Mesothelial cell of epicardium (in vitro differentiated cells): Measurements from ENCODE around the gene ABLIM3. TPM values are rescaled to one million over a fixed set of nuclear protein-coding genes. Genes with fewer than 3 reads are reported as not detected.

Source experiments
- DNase-seq, 2 experiments: peaks; one replicate each; pipeline ENCODE4 v3.0.0; 2021; ENCODE audit warnings: low spot score in 2 of 2; ENCODE audit not compliant: unreplicated experiment in 2 of 2
- H3K27ac Mint-ChIP-seq: 2 replicates; pipeline ENCODE4 v1.8.0; 2021; ENCODE audit warnings: mixed read lengths
- H3K27me3 Mint-ChIP-seq: 2 replicates; pipeline ENCODE4 v1.8.0; 2021; ENCODE audit warnings: low read depth, mixed read lengths
- H3K36me3 Mint-ChIP-seq: 2 replicates; pipeline ENCODE4 v1.8.0; 2021; ENCODE audit warnings: mixed read lengths
- H3K4me1 Mint-ChIP-seq: 2 replicates; pipeline ENCODE4 v1.8.0; 2021; ENCODE audit warnings: mixed read lengths
- H3K4me3 Mint-ChIP-seq: 2 replicates; pipeline ENCODE4 v1.8.0; 2021; ENCODE audit warnings: mild to moderate bottlenecking, moderate library complexity, mixed read lengths
- H3K9me3 Mint-ChIP-seq: 2 replicates; pipeline ENCODE4 v1.8.0; 2021; ENCODE audit warnings: mixed read lengths
- total RNA-seq: library from RNA; stranded (reverse); gene quantifications from 3 replicates; pipeline ENCODE4 v1.2.1, GENCODE V29; 2021
- TF ChIP-seq, protein P1 (sequence below): fragments of 200-600 bp; sonication (generic); IDR thresholded peaks from one replicate; pipeline ENCODE4 v1.5.0; 2021; ENCODE audit warnings: antibody characterized with exemption; ENCODE audit not compliant: unreplicated experiment

Gene ABLIM3
- total RNA-seq, 1 donor from 2014 or later, result 0.27 TPM

DNA sequence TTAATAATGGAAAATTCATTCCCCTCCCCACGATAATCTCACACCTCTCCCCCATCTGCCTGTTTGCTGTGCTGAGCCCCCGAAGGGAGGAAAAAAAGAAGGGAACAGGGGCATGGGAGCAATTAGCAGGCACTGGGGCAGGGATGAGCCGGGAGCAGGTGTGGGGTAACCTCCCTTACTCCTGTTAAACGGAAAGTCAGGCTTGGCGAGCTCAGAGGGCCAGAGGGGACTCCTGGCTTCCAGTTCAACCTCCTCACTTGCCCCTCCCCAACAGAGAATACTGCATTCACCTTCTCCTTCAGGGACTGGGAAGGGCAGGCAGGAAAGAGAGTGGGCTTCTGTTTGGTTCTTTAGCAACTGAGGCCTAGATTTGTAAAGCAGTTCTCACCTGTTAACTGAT, 131.9 kb downstream of the ABLIM3 start:
- Mint-ChIP-seq H3K4me1 (peaks cover 7% of the 10 kb centered on the region), H3K4me3 (no peak overlapping the region)

DNA sequence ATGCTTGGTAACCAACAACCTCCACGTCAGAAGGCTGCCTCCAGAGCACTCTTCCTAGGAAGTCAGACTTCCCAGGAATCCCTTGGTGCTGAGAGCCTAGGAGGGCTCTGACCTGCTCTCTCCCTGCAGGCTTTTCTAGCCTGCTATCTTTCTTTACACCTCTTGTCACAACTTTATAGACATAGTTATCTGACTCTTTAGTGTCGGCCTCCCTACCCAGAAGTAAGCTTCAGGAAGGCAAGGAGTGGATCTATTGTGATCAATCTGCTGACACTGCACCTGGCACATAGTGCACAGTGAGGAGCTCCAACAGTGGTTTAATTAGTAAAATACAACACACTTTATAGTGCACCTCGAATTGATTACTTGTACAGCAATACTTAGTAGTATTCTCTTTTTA, 132.7 kb downstream of the ABLIM3 start:
- Mint-ChIP-seq H3K27ac (no peak overlapping the region), H3K4me1 (peaks cover 7% of the 10 kb centered on the region), H3K4me3 (peak overlapping the region; percentile 23), H3K27me3 (peaks cover 84% of the 10 kb centered on the region), H3K9me3 (peaks cover 4% of the 10 kb centered on the region), H3K36me3 (peaks cover 3% of the 10 kb centered on the region)
- TF ChIP-seq, protein P1, sequence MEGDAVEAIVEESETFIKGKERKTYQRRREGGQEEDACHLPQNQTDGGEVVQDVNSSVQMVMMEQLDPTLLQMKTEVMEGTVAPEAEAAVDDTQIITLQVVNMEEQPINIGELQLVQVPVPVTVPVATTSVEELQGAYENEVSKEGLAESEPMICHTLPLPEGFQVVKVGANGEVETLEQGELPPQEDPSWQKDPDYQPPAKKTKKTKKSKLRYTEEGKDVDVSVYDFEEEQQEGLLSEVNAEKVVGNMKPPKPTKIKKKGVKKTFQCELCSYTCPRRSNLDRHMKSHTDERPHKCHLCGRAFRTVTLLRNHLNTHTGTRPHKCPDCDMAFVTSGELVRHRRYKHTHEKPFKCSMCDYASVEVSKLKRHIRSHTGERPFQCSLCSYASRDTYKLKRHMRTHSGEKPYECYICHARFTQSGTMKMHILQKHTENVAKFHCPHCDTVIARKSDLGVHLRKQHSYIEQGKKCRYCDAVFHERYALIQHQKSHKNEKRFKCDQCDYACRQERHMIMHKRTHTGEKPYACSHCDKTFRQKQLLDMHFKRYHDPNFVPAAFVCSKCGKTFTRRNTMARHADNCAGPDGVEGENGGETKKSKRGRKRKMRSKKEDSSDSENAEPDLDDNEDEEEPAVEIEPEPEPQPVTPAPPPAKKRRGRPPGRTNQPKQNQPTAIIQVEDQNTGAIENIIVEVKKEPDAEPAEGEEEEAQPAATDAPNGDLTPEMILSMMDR, result no peak
- DNase-seq, result no peak

More for the DNA sequence above, 131.9 kb downstream of the ABLIM3 start:
- TF ChIP-seq, protein P1, result no peak
- Mint-ChIP-seq H3K9me3 (peaks cover 11% of the 10 kb centered on the region), H3K27me3 (peaks cover 77% of the 10 kb centered on the region), H3K27ac (no peak overlapping the region), H3K36me3 (peaks cover 3% of the 10 kb centered on the region)
- no peak for DNase-seq

DNA sequence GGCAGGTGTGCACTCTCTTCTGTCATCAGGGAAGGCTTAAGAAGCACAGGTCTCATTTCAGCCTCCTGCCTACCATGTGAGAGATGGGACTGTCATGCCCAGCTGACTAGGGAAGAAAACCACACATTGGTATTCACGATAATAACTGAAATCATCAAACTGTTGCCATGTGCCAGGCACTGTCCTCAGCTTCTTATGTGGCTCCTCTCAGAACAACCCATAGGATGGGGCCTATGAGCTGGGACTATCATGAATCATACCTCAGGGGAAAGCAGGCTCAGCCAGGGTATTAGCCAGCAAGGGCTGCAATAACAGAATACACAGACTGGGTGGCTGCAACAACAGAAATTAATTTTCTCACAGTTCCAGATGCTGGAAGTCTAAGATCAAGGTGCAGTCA, 133.6 kb downstream of the ABLIM3 start:
- no peaks in the 10 kb centered on the region for H3K36me3 Mint-ChIP-seq
- DNase-seq, result no peak
- H3K9me3 Mint-ChIP-seq, result no peaks in the 10 kb centered on the region
- no peak overlapping the region for H3K4me3 Mint-ChIP-seq
- peaks cover 86% of the 10 kb centered on the region for H3K27me3 Mint-ChIP-seq
- TF ChIP-seq, protein P1, result no peak
- H3K27ac Mint-ChIP-seq, result no peak overlapping the region
- peaks cover 7% of the 10 kb centered on the region for H3K4me1 Mint-ChIP-seq

DNA sequence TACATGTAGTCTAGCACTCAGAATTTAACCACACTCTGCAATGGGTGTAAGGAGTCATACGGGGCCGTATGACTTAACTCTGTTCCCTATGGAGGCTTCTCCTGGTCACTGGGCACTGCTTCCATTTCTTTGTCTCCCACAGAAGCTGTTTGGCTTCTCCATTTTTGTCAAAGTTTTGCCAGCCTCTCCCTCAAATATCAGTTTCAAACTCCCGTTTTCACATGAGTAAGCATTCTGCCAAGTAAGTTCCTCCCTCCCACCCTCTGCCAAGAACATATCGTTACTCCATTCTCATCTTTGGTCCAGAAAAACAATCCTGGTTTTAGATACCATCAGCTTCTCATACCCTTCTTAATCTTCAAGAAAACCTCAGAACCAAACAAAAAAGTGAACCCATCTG, 136.5 kb downstream of the ABLIM3 start:
- no peak for DNase-seq
- Mint-ChIP-seq H3K36me3 (no peaks in the 10 kb centered on the region), H3K4me3 (no peak overlapping the region), H3K4me1 (no peaks in the 10 kb centered on the region), H3K9me3 (no peaks in the 10 kb centered on the region), H3K27me3 (peaks cover 67% of the 10 kb centered on the region), H3K27ac (no peak overlapping the region)
- TF ChIP-seq, protein P1, result no peak

DNA sequence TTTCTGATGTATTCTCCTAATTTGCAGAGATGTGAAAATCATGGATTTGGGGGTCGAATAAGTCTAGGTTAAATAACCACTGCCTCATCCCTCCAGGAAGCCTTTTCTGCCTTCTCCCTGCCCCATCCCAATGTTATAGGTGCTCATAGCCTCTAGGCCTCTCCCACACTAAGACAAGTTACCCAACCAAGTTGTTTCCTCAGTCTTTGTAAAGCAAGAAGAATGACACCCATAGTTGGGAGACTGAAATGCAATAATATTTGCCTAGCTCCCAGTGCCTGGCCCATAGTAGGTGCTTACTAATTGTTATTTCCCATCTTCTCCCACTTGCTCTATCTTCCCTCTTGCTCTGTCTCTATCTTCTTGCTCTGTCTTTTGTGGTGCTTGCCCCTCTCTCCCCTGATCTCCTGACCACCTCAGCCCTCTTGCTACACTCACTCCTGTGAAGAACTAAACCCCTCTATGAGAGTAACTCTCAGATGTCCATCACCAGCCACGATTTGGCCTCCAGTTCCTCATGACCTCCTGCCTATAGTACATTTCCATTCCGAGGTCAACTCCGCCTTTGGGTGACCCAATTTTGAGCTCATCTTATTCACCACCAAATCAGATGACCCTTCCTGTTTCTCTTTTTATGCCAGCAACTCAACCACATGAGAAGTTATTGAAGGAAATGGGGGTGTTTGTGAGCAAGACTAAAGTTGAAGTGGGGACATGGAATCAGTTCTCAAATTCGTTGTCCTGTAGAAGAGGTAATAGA, 137.3 kb downstream of the ABLIM3 start:
- Mint-ChIP-seq H3K27ac (no peak overlapping the region), H3K9me3 (no peaks in the 10 kb centered on the region), H3K4me1 (no peaks in the 10 kb centered on the region), H3K4me3 (no peak overlapping the region), H3K36me3 (no peaks in the 10 kb centered on the region), H3K27me3 (peaks cover 59% of the 10 kb centered on the region)
- no peak for DNase-seq
- TF ChIP-seq, protein P1, result no peak
